Natural killer cell treated with Interleukin-12 subunit alpha and Interleukin-12 subunit beta and Interleukin-15 and Interleukin-18, amount 100 ng/mL, for 72 hours (primary cell): ENCODE results near the gene CYP21A2. TPM values are rescaled to one million over a fixed set of nuclear protein-coding genes. Genes with fewer than 3 reads are reported as not detected.
"Not testable (repeated sequence)": the region's sequence is repeated elsewhere in the genome, so short reads cannot be mapped to it uniquely, and the experiment has no call there.

Experiments
- ATAC-seq, 2 donors: fragments of 150-1000 bp; cut with Tn5 transposase in 1 of 2; sonication (Bioruptor Pico), chemical (Tn5 transposase) in 1 of 2; 2 replicates each; pipeline ENCODE4 v1.10.0; 2021
- DNase-seq: peaks from one replicate; pipeline ENCODE4 v3.0.0; 2022; ENCODE audit warnings: low spot score
- H3K27ac Mint-ChIP-seq, 2 donors: 1 replicate in 1 of 2; 2 replicates in 1 of 2; pipeline ENCODE4 v1.8.0; 2022; ENCODE audit warnings: mixed read lengths in 2 of 2, mild to moderate bottlenecking in 1 of 2, moderate library complexity in 1 of 2
- H3K27me3 Mint-ChIP-seq, 2 donors: 1 replicate in 1 of 2; 2 replicates in 1 of 2; pipeline ENCODE4 v1.8.0; 2022; ENCODE audit warnings: mixed read lengths in 2 of 2
- H3K36me3 Mint-ChIP-seq: one replicate; pipeline ENCODE4 v1.8.0; 2022; ENCODE audit warnings: mixed read lengths
- H3K4me1 Mint-ChIP-seq, 2 donors: 1 replicate in 1 of 2; 2 replicates in 1 of 2; pipeline ENCODE4 v1.8.0; 2022; ENCODE audit warnings: low read depth in 2 of 2, mixed read lengths in 2 of 2, mild to moderate bottlenecking in 1 of 2
- H3K4me3 Mint-ChIP-seq: one replicate; pipeline ENCODE4 v1.8.0; 2022; ENCODE audit warnings: mixed read lengths
- H3K9me3 Mint-ChIP-seq: 2 replicates; pipeline ENCODE4 v1.8.0; 2022; ENCODE audit warnings: mixed read lengths
- total RNA-seq, 2 donors: library from RNA; stranded (reverse); gene quantifications; one replicate each; pipeline ENCODE4 v1.2.3, GENCODE V29; 2022

CYP21A2 gene
- total RNA-seq, 2 donors from 2014 or later: 1.3 TPM; not detected in 1

- not testable (repeated sequence) for H3K4me3 Mint-ChIP-seq, H3K27ac Mint-ChIP-seq
- peak; percentile 48 for DNase-seq
These were observed 27.2 kb upstream of the CYP21A2 start for GRCh38 chr6:32010856-32011530.

GRCh38 chr6:32012941-32013617 is 25.1 kb upstream of the CYP21A2 start:
- peak; percentile 44 for DNase-seq
- H3K27ac Mint-ChIP-seq, H3K4me3 Mint-ChIP-seq: not testable (repeated sequence)

More at GRCh38 chr6:32010856-32011530, 27.2 kb upstream of the CYP21A2 start:
- ATAC-seq, H3K9me3 Mint-ChIP-seq, H3K4me1 Mint-ChIP-seq, H3K27me3 Mint-ChIP-seq, H3K36me3 Mint-ChIP-seq: not testable (repeated sequence)

GRCh38 chr6:32013738-32014137 is 24.5 kb upstream of the CYP21A2 start:
- DNase-seq, H3K4me3 Mint-ChIP-seq, H3K4me1 Mint-ChIP-seq, ATAC-seq, H3K27ac Mint-ChIP-seq, H3K27me3 Mint-ChIP-seq, H3K36me3 Mint-ChIP-seq, H3K9me3 Mint-ChIP-seq: not testable (repeated sequence)

More at GRCh38 chr6:32012941-32013617, 25.1 kb upstream of the CYP21A2 start:
- not testable (repeated sequence) for H3K4me1 Mint-ChIP-seq, H3K9me3 Mint-ChIP-seq, H3K36me3 Mint-ChIP-seq, ATAC-seq, H3K27me3 Mint-ChIP-seq

- DNase-seq, H3K27ac Mint-ChIP-seq, ATAC-seq, H3K27me3 Mint-ChIP-seq, H3K9me3 Mint-ChIP-seq, H3K4me1 Mint-ChIP-seq, H3K4me3 Mint-ChIP-seq, H3K36me3 Mint-ChIP-seq: not testable (repeated sequence)
These were observed 23.7 kb upstream of the CYP21A2 start, which contains the start of gene C4B for GRCh38 chr6:32014547-32014946. Gene C4B (plus strand): TSS chr6:32014795. CDS start chr6:32014846, 51 bp downstream.

- ATAC-seq: not testable (repeated sequence)
These were observed 16.1 kb upstream of the CYP21A2 start for GRCh38 chr6:32022100-32022499.

GRCh38 chr6:32028631-32029030 is 9.6 kb upstream of the CYP21A2 start:
- not testable (repeated sequence) for DNase-seq, ATAC-seq, H3K27ac Mint-ChIP-seq, H3K27me3 Mint-ChIP-seq, H3K4me1 Mint-ChIP-seq, H3K4me3 Mint-ChIP-seq, H3K36me3 Mint-ChIP-seq, H3K9me3 Mint-ChIP-seq

More at GRCh38 chr6:32022100-32022499, 16.1 kb upstream of the CYP21A2 start:
- DNase-seq, H3K4me3 Mint-ChIP-seq, H3K27me3 Mint-ChIP-seq, H3K9me3 Mint-ChIP-seq, H3K4me1 Mint-ChIP-seq, H3K36me3 Mint-ChIP-seq, H3K27ac Mint-ChIP-seq: not testable (repeated sequence)

GRCh38 chr6:32029553-32029952 is 8.7 kb upstream of the CYP21A2 start:
- H3K4me1 Mint-ChIP-seq, H3K9me3 Mint-ChIP-seq, ATAC-seq, H3K27ac Mint-ChIP-seq, H3K4me3 Mint-ChIP-seq, H3K36me3 Mint-ChIP-seq, DNase-seq, H3K27me3 Mint-ChIP-seq: not testable (repeated sequence)

- not testable (repeated sequence) for ATAC-seq
These were observed 2.8 kb upstream of the CYP21A2 start for GRCh38 chr6:32035283-32036013.

GRCh38 chr6:32037136-32037535 is 1.1 kb upstream of the CYP21A2 start:
- not testable (repeated sequence) for H3K4me3 Mint-ChIP-seq, H3K27me3 Mint-ChIP-seq, ATAC-seq, DNase-seq, H3K4me1 Mint-ChIP-seq, H3K9me3 Mint-ChIP-seq, H3K27ac Mint-ChIP-seq, H3K36me3 Mint-ChIP-seq

More at GRCh38 chr6:32035283-32036013, 2.8 kb upstream of the CYP21A2 start:
- not testable (repeated sequence) for H3K27ac Mint-ChIP-seq, H3K9me3 Mint-ChIP-seq, H3K27me3 Mint-ChIP-seq, H3K36me3 Mint-ChIP-seq, H3K4me1 Mint-ChIP-seq, DNase-seq, H3K4me3 Mint-ChIP-seq

- not testable (repeated sequence) for H3K27ac Mint-ChIP-seq, DNase-seq, H3K27me3 Mint-ChIP-seq, H3K4me3 Mint-ChIP-seq, H3K36me3 Mint-ChIP-seq, H3K4me1 Mint-ChIP-seq, ATAC-seq, H3K9me3 Mint-ChIP-seq
These were observed 663 bp downstream of the CYP21A2 start for GRCh38 chr6:32038878-32039277.

- H3K4me3 Mint-ChIP-seq, H3K4me1 Mint-ChIP-seq: not testable (repeated sequence)
These were observed 1.4 kb downstream of the CYP21A2 start for GRCh38 chr6:32039321-32040274.

GRCh38 chr6:32040299-32041049 is 2.3 kb downstream of the CYP21A2 start:
- H3K9me3 Mint-ChIP-seq, DNase-seq, H3K36me3 Mint-ChIP-seq, H3K27me3 Mint-ChIP-seq, H3K4me3 Mint-ChIP-seq, ATAC-seq, H3K27ac Mint-ChIP-seq, H3K4me1 Mint-ChIP-seq: not testable (repeated sequence)

More at GRCh38 chr6:32039321-32040274, 1.4 kb downstream of the CYP21A2 start:
- DNase-seq, H3K9me3 Mint-ChIP-seq, H3K36me3 Mint-ChIP-seq, ATAC-seq, H3K27me3 Mint-ChIP-seq, H3K27ac Mint-ChIP-seq: not testable (repeated sequence)

- not testable (repeated sequence) for H3K4me1 Mint-ChIP-seq, H3K4me3 Mint-ChIP-seq, H3K27ac Mint-ChIP-seq, H3K27me3 Mint-ChIP-seq, H3K9me3 Mint-ChIP-seq, H3K36me3 Mint-ChIP-seq, ATAC-seq
- peak; percentile 34 for DNase-seq
These were observed 2.8 kb downstream of the CYP21A2 start for GRCh38 chr6:32041050-32041321.
